HepG2 (cell line): ENCODE data around the gene COL18A1. TPM values are rescaled to one million over a fixed set of nuclear protein-coding genes. Genes with fewer than 3 reads are reported as not detected.

Experiments
- ATAC-seq: fragments of 200-7000 bp; cut with Tn5 transposase; 3 replicates; pipeline ENCODE4 v1.9.1; 2020; ENCODE audit warnings: mild to moderate bottlenecking, moderate library complexity
- BruUV-seq: library from RNA; stranded (reverse); fragments of 400-500 nt; replicated peaks from 2 replicates; lab custom pipeline; 2021; lab: Mats Ljungman, UMichigan
- CTCF ChIA-PET: fragments of 300-600 bp; formaldehyde crosslinking; extraction: SDS; loops from one replicate; lab custom pipeline; 2021; ENCODE audit warnings: low total read pairs, inconsistent platforms, low intra/inter-chr PET ratio; lab: Yijun Ruan, JAX
- POLR2A ChIA-PET: fragments of 350-600 bp; sonication (Branson Sonifier 250); formaldehyde crosslinking; loops from one replicate; lab custom pipeline; 2020; ENCODE audit warnings: antibody characterized with exemption, inconsistent platforms; lab: Yijun Ruan, JAX
- DNase-seq: peaks from one replicate; pipeline ENCODE4 v3.0.0-alpha.2; 2015; ENCODE audit warnings: low spot score
- FAIRE-seq: peaks from 3 replicates; lab custom pipeline; 2011; peaks lifted over from hg19 to GRCh38; lab: Jason Lieb, UNC
- H2AFZ ChIP-seq: one replicate; pipeline ENCODE4 v1.6.1; 2011; ENCODE audit warnings: low read length, inconsistent platforms
- H3K27ac ChIP-seq: fragments of 300-600 bp; 3 replicates; pipeline ENCODE4 v1.8.0; 2011; ENCODE audit warnings: mixed run types, mild to moderate bottlenecking, mixed read lengths, low read length, inconsistent platforms; ENCODE audit not compliant: insufficient read depth; ENCODE audit errors: extremely low read length
- H3K27me3 ChIP-seq, 2 experiments: fragments of 200-600 bp in 1 of 2; 2 replicates in 1 of 2; 3 replicates in 1 of 2; pipeline versions ENCODE4 v1.6.0 to v1.8.0; 2011; ENCODE audit warnings: low read length in 2 of 2, mild to moderate bottlenecking in 2 of 2, moderate library complexity in 2 of 2, inconsistent platforms in 1 of 2; ENCODE audit not compliant: insufficient read depth in 2 of 2, control insufficient read depth in 1 of 2
- H3K36me3 ChIP-seq, 2 experiments: fragments of 200-600 bp in 1 of 2; replicated peaks in 1 of 2; 2 replicates in 1 of 2; 3 replicates in 1 of 2; pipeline versions ENCODE4 v1.5.1 to v1.8.0; 2011; ENCODE audit warnings: low read length in 2 of 2, inconsistent platforms in 1 of 2; ENCODE audit not compliant: insufficient read depth in 2 of 2, control insufficient read depth in 1 of 2
- H3K4me1 ChIP-seq: 2 replicates; pipeline ENCODE4 v1.5.1; 2012; ENCODE audit warnings: low read length, inconsistent platforms; ENCODE audit not compliant: insufficient read depth
- H3K4me2 ChIP-seq: 2 replicates; pipeline ENCODE4 v1.6.0; 2011; ENCODE audit warnings: low read depth, low read length, inconsistent platforms
- H3K4me3 ChIP-seq, 3 experiments: fragments of 200-600 bp in 1 of 3; sonication (generic), shearing (Covaris generic) in 1 of 3; replicated peaks in 1 of 3; 2 replicates each; pipeline ENCODE4 v1.5.1; 2011 to 2016; ENCODE audit warnings: low read length in 3 of 3, inconsistent platforms in 2 of 3, low read depth in 2 of 3, mild to moderate bottlenecking in 2 of 3, control low read depth in 1 of 3, mixed read lengths in 1 of 3; ENCODE audit not compliant: insufficient read depth in 1 of 3
- H3K79me2 ChIP-seq: one replicate; pipeline ENCODE4 v1.6.1; 2011; ENCODE audit warnings: low read length, inconsistent platforms; ENCODE audit not compliant: insufficient read depth
- H3K9ac ChIP-seq: 2 replicates; pipeline ENCODE4 v1.6.0; 2011; ENCODE audit warnings: mild to moderate bottlenecking, low read depth, low read length, inconsistent platforms; ENCODE audit not compliant: insufficient read depth
- H3K9me3 ChIP-seq: 2 replicates; pipeline ENCODE4 v1.5.1; 2012; ENCODE audit warnings: mild to moderate bottlenecking, low read length
- H4K20me1 ChIP-seq: 2 replicates; pipeline ENCODE4 v1.6.0; 2011; ENCODE audit warnings: inconsistent platforms, mild to moderate bottlenecking, low read length, moderate library complexity; ENCODE audit not compliant: insufficient read depth
- BORCS8-MEF2B ChIP-seq: sonication (generic); formaldehyde crosslinking; IDR thresholded peaks from 2 replicates; pipeline ENCODE4 v1.8.0; 2022; ENCODE audit warnings: mild to moderate bottlenecking, missing genetic modification reagents
- DPF2 ChIP-seq: sonication (generic); formaldehyde crosslinking; IDR thresholded peaks from 2 replicates; pipeline ENCODE4 v1.4.0; 2020; ENCODE audit warnings: mild to moderate bottlenecking, low read depth, missing genetic modification reagents, borderline replicate concordance
- KLF11 ChIP-seq: IDR thresholded peaks from 2 replicates; pipeline ENCODE4 v1.6.1; 2016; ENCODE audit warnings: missing compliant biosample characterization
- KLF6 ChIP-seq: IDR thresholded peaks from 2 replicates; pipeline ENCODE4 v1.8.0; 2016; ENCODE audit warnings: missing biosample characterization, missing genetic modification reagents
- NFYB ChIP-seq: sonication (generic); formaldehyde crosslinking; IDR thresholded peaks from 2 replicates; pipeline ENCODE4 v1.4.0; 2020; ENCODE audit warnings: missing genetic modification reagents
- SP140L ChIP-seq: sonication (generic); formaldehyde crosslinking; IDR thresholded peaks from 2 replicates; pipeline ENCODE4 v1.4.0; 2020; ENCODE audit warnings: missing genetic modification reagents, borderline replicate concordance
- YY1 ChIP-seq: IDR thresholded peaks from 2 replicates; pipeline ENCODE4 v1.6.1; 2011; ENCODE audit warnings: low read length, low read depth, moderate library complexity, mild to moderate bottlenecking; ENCODE audit not compliant: insufficient read depth, insufficient replicate concordance
- ZKSCAN8 ChIP-seq: IDR thresholded peaks from 2 replicates; pipeline ENCODE4 v1.6.1; 2016; ENCODE audit warnings: borderline replicate concordance, missing genetic modification reagents, missing compliant biosample characterization
- ZNF629 ChIP-seq: sonication (generic); formaldehyde crosslinking; conservative IDR thresholded peaks from 2 replicates; pipeline ENCODE4 v1.5.0; 2020; ENCODE audit warnings: missing genetic modification reagents
- ZNF670 ChIP-seq: sonication (generic); formaldehyde crosslinking; IDR thresholded peaks from 2 replicates; pipeline ENCODE4 v1.8.0; 2022; ENCODE audit warnings: mild to moderate bottlenecking, missing genetic modification reagents, borderline replicate concordance
- ZNF883 ChIP-seq: sonication (generic); formaldehyde crosslinking; IDR thresholded peaks from 2 replicates; pipeline ENCODE4 v1.5.1; 2020; ENCODE audit warnings: mild to moderate bottlenecking, missing genetic modification reagents; ENCODE audit errors: not compliant biosample characterization
- ZSCAN30 ChIP-seq: sonication (generic); formaldehyde crosslinking; IDR thresholded peaks from 2 replicates; pipeline ENCODE4 v1.5.0; 2020; ENCODE audit warnings: mild to moderate bottlenecking, missing genetic modification reagents
- WGBS: methylation state at CpG from one replicate; pipeline ENCODE4 v1.1.6; 2017; ENCODE audit warnings: low lambda C conversion rate; 5-methylcytosine and 5-hydroxymethylcytosine counted together
- in situ Hi-C: cut with HindIII; loops from 2 replicates; pipeline ENCODE4 v1.10.0; 2017; ENCODE audit warnings: low pct_unique_long_range_greater_than_20kb; ENCODE audit not compliant: extremely low pct_ligation_motif_present
- intact Hi-C: fragments of 100-400 bp; cut with micrococcal nuclease; formaldehyde crosslinking; loops from one replicate; pipeline ENCODE4 v1.10.0; 2022; ENCODE audit not compliant: unreplicated experiment
- polyA plus RNA-seq, 8 experiments: library from polyadenylated mRNA; depleted of rRNA in 3 of 8; stranded (reverse) in 7 of 8; unstranded in 1 of 8; fragments of >200 nt; fragmentation: Illumina TruSeq in 4 of 8; extraction: Trizol in 4 of 8; gene quantifications; 2 replicates each; pipeline versions ENCODE4 v1.2.1 to v1.2.3, GENCODE V29; 2011 to 2016; ENCODE audit warnings: low read depth in 4 of 8, missing spikeins in 1 of 8, mixed read lengths in 1 of 8; ENCODE audit not compliant: insufficient read depth in 1 of 8
- total RNA-seq, 5 experiments: library from RNA; depleted of rRNA; stranded (reverse); fragments of >200 nt; fragmentation: Illumina TruSeq; extraction: Trizol; gene quantifications; 2 replicates each; pipeline ENCODE4 v1.2.3, GENCODE V29; 2016; ENCODE audit warnings: low read depth in 1 of 5
- TF ChIP-seq, protein P1 (sequence below): sonication (generic); formaldehyde crosslinking; IDR thresholded peaks from 2 replicates; pipeline ENCODE4 v1.5.0; 2020; ENCODE audit warnings: missing genetic modification reagents, mild to moderate bottlenecking, borderline replicate concordance
- TF ChIP-seq, protein P2 (sequence below): sonication (generic); formaldehyde crosslinking; conservative IDR thresholded peaks from 2 replicates; pipeline ENCODE4 v1.4.0; 2020; ENCODE audit warnings: missing genetic modification reagents

The COL18A1 gene
- total and polyA plus RNA-seq, 2 of the 13 experiments (the other 11 are each of a cell fraction or from before 2014, with no cell fraction given) = 79.0 to 102 TPM

DNA sequence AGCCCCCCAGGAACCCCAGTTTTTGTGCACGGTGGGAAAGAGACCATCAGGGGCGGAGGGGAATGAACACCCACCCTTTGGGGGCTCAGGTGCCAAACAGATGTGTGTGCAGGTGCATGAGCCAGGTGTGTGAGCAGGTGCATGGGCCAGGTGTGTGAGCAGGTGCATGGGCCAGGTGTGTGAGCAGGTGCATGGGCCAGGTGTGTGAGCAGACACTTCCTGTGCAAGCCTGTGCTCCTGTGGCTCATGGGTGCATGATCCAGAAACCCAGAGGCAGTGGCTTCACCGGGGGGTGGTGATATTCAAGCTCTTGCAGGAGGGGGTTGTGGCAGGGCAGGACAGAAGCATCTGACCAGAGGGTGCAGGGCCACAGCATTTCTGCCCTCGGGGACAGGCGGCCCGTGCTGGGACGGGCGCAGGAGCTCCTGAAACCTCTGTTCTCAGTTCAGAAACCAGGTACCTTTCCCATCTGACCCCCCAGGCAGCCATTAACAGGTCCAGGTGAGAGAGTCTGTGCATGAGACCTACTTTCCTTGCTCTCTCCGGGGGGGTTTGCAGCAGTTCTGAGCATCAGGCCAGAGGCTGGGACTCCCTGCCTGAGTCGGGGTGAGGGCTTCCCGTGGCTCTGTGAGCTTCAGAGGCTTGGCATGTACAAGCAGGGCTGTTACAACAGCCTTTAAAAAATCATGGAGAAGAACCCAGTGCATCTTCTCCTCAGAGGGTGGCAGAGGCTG is 29.1 kb downstream of the COL18A1 start:
- Histone ChIP-seq H4K20me1 (peaks cover 19% of the 10 kb centered on the region; the same call in 1 of the 2 replicates), H3K4me1 (peaks cover 70% of the 10 kb centered on the region), H3K27ac (no peak overlapping the region), H3K4me3 (no peak overlapping the region), H3K36me3 (peaks cover 3 to 5% of the 10 kb centered on the region in 2 experiments; a peak in 3 of 5 replicates), H3K79me2 (peaks cover 56% of the 10 kb centered on the region), H3K4me2 (no peak overlapping the region), H3K9ac (no peak overlapping the region), H3K9me3 (no peaks in the 10 kb centered on the region), H3K27me3 (no peaks in the 10 kb centered on the region), H2AFZ (no peak overlapping the region)
- 98% methylated on average over 7 of the region's 11 CpGs for WGBS
- no TSS peak for BruUV-seq
- intact Hi-C loops (loop anchor here (2.0 kb wide), 1 partner anchor 27 kb away; no protein-coding TSS in a partner anchor), in situ Hi-C loops (no loop called here)
- ATAC-seq (no peak), DNase-seq (no peak), FAIRE-seq (no peak)
- POLR2A ChIA-PET = interaction anchor here (0.6 to 1.2 kb wide), 2 partner anchors 24 to 125 kb away, joined by 4 to 5 read pairs; no protein-coding TSS in a partner anchor
- TF ChIP-seq, protein P1, sequence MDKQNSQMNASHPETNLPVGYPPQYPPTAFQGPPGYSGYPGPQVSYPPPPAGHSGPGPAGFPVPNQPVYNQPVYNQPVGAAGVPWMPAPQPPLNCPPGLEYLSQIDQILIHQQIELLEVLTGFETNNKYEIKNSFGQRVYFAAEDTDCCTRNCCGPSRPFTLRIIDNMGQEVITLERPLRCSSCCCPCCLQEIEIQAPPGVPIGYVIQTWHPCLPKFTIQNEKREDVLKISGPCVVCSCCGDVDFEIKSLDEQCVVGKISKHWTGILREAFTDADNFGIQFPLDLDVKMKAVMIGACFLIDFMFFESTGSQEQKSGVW (CRISPR knock-in tag) = no peak
- TF ChIP-seq ZSCAN30 (CRISPR knock-in tag) = no peak
- no peak for TF ChIP-seq DPF2
- TF ChIP-seq BORCS8-MEF2B = no peak
- no peak for TF ChIP-seq ZNF670 (CRISPR knock-in tag)
- no peak for TF ChIP-seq ZKSCAN8 (CRISPR knock-in tag)
- no peak for TF ChIP-seq KLF11
- no peak for TF ChIP-seq KLF6 (CRISPR knock-in tag)
- no peak for TF ChIP-seq ZNF629 (CRISPR knock-in tag)
- TF ChIP-seq SP140L (CRISPR knock-in tag) = no peak
- TF ChIP-seq NFYB (CRISPR knock-in tag) = no peak
- no peak for TF ChIP-seq YY1
- TF ChIP-seq, protein P2, sequence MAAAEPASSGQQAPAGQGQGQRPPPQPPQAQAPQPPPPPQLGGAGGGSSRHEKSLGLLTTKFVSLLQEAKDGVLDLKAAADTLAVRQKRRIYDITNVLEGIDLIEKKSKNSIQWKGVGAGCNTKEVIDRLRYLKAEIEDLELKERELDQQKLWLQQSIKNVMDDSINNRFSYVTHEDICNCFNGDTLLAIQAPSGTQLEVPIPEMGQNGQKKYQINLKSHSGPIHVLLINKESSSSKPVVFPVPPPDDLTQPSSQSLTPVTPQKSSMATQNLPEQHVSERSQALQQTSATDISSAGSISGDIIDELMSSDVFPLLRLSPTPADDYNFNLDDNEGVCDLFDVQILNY (CRISPR knock-in tag) = no peak
- TF ChIP-seq ZNF883 = no peak
- CTCF ChIA-PET = no interaction called here
